GM12878 (cell line): ENCODE results near the gene AFAP1.

Experiments used
- BRCA1 ChIP-seq: IDR thresholded peaks from 2 replicates; pipeline ENCODE4 v1.6.1; 2011; ENCODE audit warnings: low read depth, low read length, improper control_type of control experiment
- CEBPB ChIP-seq, 2 experiments: fragments of 150-350 bp in 1 of 2; IDR thresholded peaks; 2 replicates each; pipeline ENCODE4 v1.6.1; 2012 to 2014; ENCODE audit warnings: low read depth in 2 of 2, low read length in 2 of 2, borderline replicate concordance in 1 of 2, inconsistent platforms in 1 of 2
- CHD4 ChIP-seq: fragments of 200-600 bp; sonication (generic); IDR thresholded peaks from 2 replicates; pipeline ENCODE4 v1.6.1; 2016; ENCODE audit warnings: mild to moderate bottlenecking
- DPF2 ChIP-seq: fragments of 450-650 bp; IDR thresholded peaks from 2 replicates; pipeline ENCODE4 v1.6.1; 2017; ENCODE audit warnings: mild to moderate bottlenecking
- JUNB ChIP-seq: IDR thresholded peaks from 2 replicates; pipeline ENCODE4 v1.6.1; 2016; ENCODE audit warnings: antibody characterized with exemption, mild to moderate bottlenecking
- MTA3 ChIP-seq: IDR thresholded peaks from 2 replicates; pipeline ENCODE4 v1.6.1; 2012; ENCODE audit warnings: low read length, inconsistent platforms, borderline replicate concordance
- POLR2A ChIP-seq: IDR thresholded peaks from 2 replicates; pipeline ENCODE4 v1.6.1; 2011; ENCODE audit warnings: low read depth, mild to moderate bottlenecking, low read length
- RCOR1 ChIP-seq: conservative IDR thresholded peaks from 2 replicates; pipeline ENCODE4 v1.6.1; 2012; ENCODE audit warnings: low read depth, low read length, improper control_type of control experiment
- SP1 ChIP-seq: IDR thresholded peaks from one replicate; pipeline ENCODE4 v1.6.1; 2011; ENCODE audit warnings: low read depth, low read length
- TAF1 ChIP-seq: IDR thresholded peaks from 2 replicates; pipeline ENCODE4 v1.6.1; 2011; ENCODE audit warnings: mild to moderate bottlenecking, low read depth, low read length, borderline replicate concordance
- TCF7 ChIP-seq: IDR thresholded peaks from 2 replicates; pipeline ENCODE4 v1.6.1; 2014; ENCODE audit warnings: antibody characterized with exemption, borderline replicate concordance
- ZNF274 ChIP-seq: IDR thresholded peaks from one replicate; pipeline ENCODE4 v1.8.0; 2011; ENCODE audit not compliant: insufficient read length, insufficient read depth
- TF ChIP-seq, protein P1 (sequence below), 3 experiments: IDR thresholded peaks in 2 of 3; conservative IDR thresholded peaks in 1 of 3; 2 replicates each; pipeline ENCODE4 v1.5.1; 2011; ENCODE audit warnings: low read depth in 3 of 3, low read length in 3 of 3, mild to moderate bottlenecking in 3 of 3, control low read depth in 2 of 3, moderate library complexity in 2 of 3, inconsistent platforms in 1 of 3, mixed read lengths in 1 of 3; ENCODE audit not compliant: control insufficient read depth in 2 of 3, insufficient read depth in 1 of 3; ENCODE audit errors: extremely low read depth in 1 of 3
- TF ChIP-seq, protein P2 (sequence below): fragments of 150-350 bp; IDR thresholded peaks from 2 replicates; pipeline ENCODE4 v1.6.1; 2016; ENCODE audit warnings: low read depth, low read length

DNA sequence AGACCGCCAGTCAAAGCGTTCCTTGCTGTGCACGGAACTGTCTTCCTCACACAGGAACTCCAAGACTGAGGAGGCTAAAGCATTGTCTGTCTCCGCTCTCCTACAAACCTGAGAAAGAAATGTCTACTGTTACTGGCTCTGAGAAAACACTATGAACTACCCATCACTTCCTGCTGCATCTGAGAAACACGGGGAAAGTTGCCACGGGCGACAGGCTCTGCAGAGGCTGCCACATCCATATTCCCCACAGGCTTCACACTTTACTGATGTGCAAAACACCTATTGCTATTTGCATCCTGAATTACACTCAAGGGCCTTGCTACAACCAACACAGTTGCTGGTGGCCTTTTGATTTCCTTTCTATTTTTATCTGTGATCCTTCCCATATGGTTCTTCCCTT is 59.0 kb downstream of the AFAP1 start:
- TF ChIP-seq CHD4: no peak
- TF ChIP-seq SP1: no peak
- no peak for TF ChIP-seq POLR2A
- no peak for TF ChIP-seq TCF7
- no peak for TF ChIP-seq ZNF274
- no peak for TF ChIP-seq BRCA1
- no peak for TF ChIP-seq TAF1
- TF ChIP-seq, protein P1, sequence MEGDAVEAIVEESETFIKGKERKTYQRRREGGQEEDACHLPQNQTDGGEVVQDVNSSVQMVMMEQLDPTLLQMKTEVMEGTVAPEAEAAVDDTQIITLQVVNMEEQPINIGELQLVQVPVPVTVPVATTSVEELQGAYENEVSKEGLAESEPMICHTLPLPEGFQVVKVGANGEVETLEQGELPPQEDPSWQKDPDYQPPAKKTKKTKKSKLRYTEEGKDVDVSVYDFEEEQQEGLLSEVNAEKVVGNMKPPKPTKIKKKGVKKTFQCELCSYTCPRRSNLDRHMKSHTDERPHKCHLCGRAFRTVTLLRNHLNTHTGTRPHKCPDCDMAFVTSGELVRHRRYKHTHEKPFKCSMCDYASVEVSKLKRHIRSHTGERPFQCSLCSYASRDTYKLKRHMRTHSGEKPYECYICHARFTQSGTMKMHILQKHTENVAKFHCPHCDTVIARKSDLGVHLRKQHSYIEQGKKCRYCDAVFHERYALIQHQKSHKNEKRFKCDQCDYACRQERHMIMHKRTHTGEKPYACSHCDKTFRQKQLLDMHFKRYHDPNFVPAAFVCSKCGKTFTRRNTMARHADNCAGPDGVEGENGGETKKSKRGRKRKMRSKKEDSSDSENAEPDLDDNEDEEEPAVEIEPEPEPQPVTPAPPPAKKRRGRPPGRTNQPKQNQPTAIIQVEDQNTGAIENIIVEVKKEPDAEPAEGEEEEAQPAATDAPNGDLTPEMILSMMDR (IDR thresholded peaks at IDR 0.05 in 2 of 3, conservative IDR thresholded peaks at IDR 0.05 in 1 of 3; ENCODE audit: control insufficient read depth in 2 of 3, extremely low read depth in 1 of 3, insufficient read depth in 1 of 3, low read depth in 3 of 3, low read length in 3 of 3): no peak
- TF ChIP-seq JUNB: no peak
- TF ChIP-seq, protein P2, sequence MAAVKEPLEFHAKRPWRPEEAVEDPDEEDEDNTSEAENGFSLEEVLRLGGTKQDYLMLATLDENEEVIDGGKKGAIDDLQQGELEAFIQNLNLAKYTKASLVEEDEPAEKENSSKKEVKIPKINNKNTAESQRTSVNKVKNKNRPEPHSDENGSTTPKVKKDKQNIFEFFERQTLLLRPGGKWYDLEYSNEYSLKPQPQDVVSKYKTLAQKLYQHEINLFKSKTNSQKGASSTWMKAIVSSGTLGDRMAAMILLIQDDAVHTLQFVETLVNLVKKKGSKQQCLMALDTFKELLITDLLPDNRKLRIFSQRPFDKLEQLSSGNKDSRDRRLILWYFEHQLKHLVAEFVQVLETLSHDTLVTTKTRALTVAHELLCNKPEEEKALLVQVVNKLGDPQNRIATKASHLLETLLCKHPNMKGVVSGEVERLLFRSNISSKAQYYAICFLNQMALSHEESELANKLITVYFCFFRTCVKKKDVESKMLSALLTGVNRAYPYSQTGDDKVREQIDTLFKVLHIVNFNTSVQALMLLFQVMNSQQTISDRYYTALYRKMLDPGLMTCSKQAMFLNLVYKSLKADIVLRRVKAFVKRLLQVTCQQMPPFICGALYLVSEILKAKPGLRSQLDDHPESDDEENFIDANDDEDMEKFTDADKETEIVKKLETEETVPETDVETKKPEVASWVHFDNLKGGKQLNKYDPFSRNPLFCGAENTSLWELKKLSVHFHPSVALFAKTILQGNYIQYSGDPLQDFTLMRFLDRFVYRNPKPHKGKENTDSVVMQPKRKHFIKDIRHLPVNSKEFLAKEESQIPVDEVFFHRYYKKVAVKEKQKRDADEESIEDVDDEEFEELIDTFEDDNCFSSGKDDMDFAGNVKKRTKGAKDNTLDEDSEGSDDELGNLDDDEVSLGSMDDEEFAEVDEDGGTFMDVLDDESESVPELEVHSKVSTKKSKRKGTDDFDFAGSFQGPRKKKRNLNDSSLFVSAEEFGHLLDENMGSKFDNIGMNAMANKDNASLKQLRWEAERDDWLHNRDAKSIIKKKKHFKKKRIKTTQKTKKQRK: no peak
- no peak for TF ChIP-seq MTA3
- no peak for TF ChIP-seq DPF2
- TF ChIP-seq RCOR1: no peak
- TF ChIP-seq CEBPB (IDR thresholded peaks at IDR 0.05; ENCODE audit: borderline replicate concordance in 1 of 2, low read depth in 2 of 2, low read length in 2 of 2): no peak
